HG03045 (cell line): ENCODE data around the gene FEN1.

ENCODE experiments used
- ATAC-seq: cut with Tn5 transposase; IDR thresholded peaks from one replicate; pipeline ENCODE4 v1.9.1; 2021; ENCODE audit warnings: mild to moderate bottlenecking, moderate library complexity; ENCODE audit not compliant: unreplicated experiment

Gene FEN1

DNA sequence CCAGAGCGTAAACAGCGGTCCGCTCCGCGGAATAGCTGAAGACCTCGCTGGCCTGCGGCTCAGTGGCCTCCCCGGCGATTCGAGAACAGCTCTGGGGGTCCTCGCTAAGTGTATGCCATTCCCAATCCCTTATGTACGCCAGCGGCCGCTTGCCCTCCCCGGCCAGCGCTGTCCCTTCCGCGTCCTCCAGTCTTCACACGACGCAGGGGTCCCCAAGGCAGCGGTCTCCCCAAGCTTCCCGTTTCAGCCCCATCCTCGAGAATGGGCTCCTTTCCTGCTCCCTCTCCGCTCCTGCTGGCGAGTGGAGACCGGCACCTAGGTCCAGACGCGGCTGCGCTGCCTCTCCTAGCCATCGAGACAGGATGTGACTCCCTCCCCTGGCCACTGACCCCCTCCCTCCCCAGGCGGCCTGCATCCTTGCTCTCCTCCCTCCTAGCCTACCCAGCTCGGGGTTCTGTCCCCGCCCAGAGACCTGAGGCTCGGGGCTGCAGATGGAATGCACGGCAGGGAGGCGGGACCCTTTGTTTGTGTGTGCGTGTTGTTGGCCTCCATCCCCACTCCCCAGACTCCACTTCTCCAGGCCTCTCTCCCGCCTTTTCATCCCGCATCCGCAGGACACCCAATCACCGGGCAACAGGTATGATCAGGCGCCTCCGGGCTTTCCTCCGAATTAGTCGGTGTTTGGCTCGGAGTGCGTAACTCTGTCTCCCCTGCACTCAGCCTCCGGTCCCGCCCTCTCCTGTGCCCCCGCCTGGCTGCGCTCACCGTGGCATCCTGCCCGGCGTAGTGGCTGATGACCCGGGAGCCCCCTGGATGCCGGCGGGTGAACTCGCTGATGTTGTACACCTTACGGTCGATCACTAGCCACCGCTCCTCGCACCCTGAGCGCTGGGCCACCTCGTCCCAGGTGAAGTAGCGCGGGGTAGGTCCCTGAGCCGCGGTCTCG, 23.4 kb downstream of the FEN1 start:
- ATAC-seq, result peak; percentile 31

DNA sequence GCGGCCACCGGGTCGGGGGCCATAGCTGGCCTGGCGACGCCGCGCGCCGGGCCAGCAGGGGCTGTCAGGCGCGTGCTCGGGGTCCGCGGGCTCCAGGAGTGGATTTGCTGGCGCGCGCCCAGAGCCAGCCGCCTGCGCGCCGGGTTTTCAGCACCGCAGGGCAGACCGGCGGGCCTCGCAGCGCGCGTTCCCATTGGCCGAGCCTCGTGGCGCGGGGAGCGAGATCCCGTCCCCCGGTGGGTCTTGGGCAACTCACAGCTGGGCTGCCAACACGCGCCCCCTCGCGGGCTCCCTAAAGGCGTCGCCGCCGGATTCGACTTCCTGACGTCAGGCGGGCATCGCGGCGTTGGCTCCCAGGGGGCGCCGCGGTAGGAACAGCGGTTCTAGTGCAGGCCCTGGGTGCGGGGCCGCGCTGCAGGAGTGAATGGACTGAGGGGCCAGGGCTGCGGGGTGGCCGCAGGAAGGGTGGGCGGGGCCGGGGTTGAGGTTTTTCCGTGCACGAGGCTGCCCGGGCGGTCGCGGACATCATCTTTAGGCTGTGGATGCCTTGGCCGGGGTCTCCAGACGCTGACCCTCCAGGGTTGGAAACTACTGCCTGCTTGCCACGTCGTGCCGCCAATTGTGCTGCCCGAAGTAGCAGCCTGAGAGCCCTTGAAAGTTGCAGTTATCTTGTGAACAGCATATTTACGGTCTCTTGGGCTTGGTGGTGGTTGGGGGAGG, 24.2 kb downstream of the FEN1 start, which contains the start of gene FADS1:
Gene FADS1, minus strand, starts transcription at position 268 of the 720 bp plus-strand sequence. Its CDS starts 74 bp downstream, at position 194.
- peak; percentile 52 for ATAC-seq

DNA sequence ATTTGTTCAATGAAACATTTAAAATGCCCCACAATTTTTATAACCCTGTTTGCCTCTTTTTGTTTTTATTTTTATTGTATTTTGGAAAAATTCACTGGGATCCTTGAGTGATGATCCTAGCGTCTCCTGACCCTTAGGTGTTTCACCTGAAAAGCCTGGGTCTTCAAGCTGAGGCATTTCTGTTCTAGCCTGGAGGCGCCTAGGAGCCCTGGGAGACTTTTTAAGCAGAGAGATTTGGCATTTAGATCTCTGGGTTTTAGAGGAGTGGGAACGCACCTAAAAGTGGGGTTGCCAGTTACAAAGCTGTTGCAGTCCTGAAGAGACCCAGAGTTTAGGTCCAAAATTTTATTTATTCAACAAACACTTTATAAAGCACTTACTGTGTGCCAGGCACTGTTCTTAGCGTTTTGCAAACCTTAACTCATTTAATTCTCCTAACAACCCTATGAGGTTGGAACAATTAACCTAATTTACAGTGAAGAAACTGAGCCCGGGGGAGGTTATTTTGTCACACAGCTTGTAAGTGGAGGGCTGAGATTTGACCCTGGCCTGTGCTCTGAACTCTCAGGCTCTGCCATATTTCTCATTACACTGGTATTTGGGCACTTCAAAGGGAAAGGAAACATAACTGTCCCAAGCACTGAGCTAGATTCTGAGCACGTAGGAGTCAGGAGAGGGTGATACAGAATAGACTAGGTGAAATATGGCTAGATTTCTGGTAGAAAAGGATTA, 24.9 kb downstream of the FEN1 start:
- no peak for ATAC-seq

DNA sequence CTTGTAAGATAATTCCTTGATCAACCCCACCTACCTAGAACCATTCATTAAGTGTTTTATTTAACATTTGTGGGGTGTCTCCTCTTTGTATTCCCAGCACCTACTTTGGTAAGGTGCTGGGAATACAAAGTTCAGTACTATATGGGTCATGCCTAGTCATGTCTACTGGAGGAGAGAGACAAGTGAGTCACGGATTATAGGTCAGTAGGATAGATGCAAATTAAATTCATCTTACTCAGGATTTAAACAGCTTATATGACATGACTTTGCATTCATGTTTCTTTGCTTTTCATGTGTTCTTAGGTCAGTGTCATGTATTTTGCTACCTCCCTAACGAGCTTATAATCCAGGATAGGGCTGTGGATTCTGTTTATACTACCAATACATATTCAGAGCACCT, 27.5 kb downstream of the FEN1 start:
- no peak for ATAC-seq

DNA sequence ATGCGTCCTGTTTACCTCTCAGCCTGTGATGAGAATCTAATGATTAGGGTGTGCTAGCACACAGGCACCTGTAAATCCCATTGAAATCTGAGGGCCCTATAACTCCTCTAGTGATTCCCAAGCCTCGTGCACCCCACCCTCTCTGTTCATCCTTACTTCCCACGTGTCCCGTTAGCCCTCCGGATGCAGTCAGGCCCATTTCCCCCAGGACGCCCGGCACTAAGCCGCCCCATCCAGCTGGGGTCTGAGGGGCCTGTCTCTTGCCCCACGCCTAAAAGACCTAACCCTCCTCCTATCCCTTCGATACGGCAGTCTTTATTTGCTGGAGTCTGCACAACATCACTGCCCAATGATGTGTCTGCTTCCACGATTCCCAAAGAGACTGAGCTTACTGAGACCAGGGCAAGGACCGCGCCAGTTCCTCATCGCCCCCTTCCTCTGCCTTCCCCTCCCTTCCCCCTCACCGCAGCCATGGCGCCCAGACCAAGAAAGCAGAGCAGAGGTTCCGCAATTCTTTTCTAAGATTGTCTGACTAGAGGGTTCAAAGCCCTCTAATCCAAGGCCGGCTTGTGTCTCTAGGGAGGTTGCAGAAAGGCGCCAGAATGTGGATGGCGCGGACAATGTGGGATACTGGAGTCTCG, 34.3 kb downstream of the FEN1 start:
- ATAC-seq, result peak; percentile 3

DNA sequence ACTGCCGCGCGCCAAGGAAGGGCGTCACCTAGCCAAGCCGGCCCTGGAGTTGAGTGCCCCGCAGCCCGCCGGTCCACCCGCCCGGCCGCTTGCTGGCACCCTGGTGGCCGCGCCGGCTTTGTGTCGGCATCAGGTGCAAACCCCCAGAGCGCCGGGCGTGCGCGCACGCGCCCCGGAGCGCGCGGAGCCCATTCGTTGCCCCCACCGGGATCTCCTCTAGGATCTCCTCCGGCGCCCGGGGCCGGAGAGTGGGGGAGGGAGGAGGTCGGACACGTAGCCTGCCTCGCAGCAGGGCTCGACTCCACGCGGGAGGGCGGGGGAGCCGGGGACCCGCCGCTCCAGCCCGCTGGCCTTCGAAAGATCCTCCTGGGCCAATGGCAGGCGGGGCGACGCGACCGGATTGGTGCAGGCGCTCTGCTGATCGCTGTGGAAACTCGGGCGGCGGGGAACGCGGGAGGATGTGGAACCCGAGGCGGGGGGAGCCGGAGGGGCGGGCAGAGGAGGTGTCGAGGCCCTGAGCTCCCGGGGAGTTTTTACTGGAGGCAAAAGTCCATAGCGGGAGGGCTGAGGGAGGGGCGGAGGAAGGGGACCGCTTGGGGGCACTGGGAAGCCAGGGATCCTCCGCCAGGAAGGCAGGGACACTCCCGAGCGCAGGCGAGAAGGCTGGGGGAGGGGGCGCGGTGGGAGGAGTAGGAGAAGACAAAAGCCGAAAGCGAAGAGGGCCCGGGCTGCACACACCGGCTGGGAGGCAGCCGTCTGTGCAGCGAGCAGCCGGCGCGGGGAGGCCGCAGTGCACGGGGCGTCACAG, 35.1 kb downstream of the FEN1 start, which contains the start of gene FADS2:
Gene FADS2, plus strand, starts transcription at position 730 of the 808 bp plus-strand sequence. CDS start 91 bp downstream, outside the sequence.
- ATAC-seq, result peak; percentile 70

DNA sequence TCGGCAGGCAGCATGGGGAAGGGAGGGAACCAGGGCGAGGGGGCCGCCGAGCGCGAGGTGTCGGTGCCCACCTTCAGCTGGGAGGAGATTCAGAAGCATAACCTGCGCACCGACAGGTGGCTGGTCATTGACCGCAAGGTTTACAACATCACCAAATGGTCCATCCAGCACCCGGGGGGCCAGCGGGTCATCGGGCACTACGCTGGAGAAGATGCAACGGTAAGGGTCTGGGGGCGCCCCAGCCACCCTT, 35.6 kb downstream of the FEN1 start:
- ATAC-seq, result no peak

DNA sequence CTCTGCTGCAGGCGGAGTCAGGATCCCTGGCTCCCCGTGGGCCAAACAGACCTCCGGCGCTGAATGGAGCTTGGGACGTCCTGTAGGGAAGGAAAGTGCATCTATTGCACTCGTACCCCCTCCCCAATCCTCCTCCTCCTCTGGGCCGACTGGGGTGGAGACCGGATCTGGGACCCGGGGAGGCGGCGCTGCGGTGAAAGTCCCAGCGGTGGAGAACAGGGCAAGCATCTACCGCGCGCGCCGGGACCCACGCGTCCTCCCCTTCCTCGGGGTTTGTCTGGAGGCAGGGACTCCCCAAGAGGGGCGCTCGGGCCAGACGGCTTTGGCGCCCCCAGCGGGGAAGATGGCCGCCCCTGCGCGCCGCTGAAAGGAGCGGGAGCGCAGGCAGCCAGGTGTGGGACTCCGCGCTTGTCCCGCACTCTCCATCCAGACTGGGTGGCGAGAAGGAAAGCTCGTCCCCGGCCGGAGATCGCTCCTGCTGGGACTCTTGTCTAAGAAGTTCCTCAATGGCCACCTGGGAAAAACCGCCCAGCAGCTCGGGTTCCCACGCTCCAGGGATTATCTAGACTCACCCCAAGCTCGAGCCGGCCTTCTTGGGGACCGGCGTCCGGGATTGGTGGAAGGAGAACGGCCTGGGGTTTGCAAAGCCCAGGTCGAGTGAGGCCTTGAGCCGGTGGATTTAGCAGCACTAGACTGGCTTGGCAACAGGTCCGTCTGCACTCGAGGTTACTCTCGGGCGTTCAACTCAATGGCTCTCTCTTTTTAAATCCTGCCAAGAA, 36.1 kb downstream of the FEN1 start:
- peak; percentile 23 for ATAC-seq

DNA sequence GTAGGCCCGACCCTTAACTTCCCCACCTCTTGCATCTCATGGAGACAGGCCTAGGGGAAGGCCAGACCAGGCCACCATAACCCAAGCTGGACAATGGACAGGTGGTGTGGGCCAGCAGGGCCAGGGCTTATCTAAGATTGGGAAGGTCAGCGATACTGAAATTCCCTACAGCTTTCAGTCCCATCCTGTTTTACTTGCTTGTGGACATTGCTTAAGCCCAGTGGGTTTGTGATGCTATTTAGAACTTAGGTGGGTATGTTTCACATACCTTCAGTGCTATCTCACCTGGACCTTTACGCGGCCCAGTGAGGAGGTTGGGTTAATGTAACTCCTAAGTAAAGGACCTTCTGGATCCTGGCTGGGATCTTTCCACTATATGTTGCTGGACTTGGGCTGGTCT, 37.1 kb downstream of the FEN1 start:
- ATAC-seq, result no peak

DNA sequence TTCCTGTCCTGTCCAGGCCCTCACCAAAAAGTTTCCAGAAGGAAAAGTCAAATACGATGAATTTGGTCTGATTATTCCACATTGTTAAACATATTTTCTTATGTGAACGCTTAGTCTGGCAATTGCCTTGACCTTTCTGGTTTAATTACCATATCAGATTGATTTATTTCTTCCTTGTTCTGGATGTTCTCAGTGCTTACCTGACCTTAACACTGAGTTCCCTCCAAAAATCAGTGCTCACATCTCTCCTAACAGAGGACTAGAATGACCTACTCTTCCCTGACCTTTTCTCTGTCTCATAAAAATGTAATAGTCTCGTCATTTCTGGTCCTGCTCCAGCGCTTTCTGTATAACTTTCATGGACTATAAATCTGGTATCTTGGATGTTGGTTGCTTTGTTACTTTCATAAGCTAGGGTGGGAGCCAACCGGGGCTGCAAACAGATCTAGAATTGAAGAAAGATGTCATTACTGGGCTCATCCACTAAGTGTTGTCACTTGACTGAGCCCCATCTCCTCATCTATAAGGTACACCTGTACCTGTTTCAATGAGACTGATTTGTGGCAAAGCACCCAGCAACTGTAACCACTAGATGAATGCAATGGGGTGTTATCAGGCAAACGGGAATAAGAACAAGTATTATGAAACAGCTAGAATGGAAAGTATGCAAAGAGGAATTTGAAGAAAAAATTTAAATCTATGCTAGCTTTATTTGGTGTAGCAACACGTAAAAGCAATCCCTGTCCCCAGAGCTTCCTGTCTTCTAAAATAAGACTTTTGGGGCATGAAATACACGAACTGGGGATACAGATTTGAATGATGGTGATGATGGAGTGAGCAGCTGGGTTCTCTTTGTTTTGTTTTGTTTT, 37.8 kb downstream of the FEN1 start:
- no peak for ATAC-seq

DNA sequence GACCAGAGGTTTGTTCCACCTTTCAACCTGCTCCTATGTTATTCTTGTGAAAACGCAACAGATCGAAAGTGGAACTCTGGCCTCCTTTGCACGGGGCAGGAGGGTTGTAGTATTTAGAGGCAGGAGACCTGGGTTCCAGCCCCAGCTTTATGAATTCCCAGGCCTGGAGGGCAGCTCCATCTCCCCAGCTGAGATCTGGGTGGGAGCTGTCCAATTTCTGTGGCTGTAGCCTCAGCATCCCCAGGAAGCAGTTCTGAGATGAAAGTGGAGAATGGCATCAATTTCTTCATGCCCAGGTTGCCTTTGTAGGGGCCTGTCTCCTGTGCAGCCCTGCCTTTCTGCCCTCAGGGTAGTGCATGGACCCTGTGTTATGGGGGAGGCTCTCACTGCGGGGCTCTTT, 39.5 kb downstream of the FEN1 start:
- no peak for ATAC-seq

DNA sequence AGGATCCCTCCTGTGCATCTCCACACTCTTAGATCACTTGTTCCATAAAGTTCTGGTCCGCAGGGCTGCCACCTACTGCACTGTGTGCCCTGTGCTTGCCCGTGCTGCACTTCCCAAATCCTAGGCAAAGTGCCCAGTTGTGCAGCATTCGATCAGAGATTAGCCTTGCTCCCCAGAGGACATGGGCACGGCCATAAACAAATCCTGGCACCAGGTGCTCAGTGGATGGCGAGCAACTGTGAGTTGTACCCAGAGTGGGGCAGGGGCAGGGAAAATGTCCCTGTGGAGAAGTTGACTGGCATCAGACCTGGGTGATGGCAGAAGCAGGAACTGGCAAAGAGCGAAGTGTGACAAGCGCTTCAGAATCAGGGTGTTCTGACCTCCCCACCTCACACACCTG, 40.0 kb downstream of the FEN1 start:
- no peak for ATAC-seq

DNA sequence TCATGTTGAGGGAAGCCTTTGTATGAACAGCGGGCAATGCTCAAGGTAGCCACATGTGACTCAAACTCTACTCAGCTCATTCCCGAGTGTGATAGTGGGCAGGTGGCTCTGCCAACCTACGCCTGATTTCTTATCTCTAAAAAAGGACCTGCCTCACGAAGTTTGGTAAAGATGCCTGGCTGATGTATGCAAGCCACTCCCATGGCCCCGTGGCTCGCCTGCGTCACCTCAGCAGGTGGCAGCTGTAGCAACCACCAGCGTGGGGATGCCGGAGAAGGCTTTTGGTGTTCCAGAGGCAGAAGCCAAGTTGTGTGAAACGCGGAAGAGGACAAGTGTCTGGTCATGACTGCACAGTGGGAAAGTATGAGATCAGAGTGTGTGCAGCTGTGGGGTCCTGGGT, 40.8 kb downstream of the FEN1 start:
- no peak for ATAC-seq

DNA sequence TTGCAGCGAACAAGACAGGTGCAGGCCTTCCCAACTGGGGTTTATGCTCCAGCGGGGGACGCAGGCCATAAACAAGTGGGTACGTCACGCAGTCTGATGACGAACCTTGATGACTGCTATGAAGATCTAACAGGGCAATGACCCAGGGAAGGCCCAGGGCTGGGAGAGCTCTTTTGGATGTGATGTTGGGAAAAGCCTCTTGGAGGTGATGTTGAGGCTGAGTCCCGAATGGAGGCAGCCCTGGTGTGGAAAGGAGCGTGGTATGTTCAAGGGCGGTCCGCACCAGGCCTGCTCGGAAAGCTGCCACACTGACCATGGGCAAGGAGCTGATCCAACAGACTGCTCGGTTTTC, 41.2 kb downstream of the FEN1 start:
- no peak for ATAC-seq

DNA sequence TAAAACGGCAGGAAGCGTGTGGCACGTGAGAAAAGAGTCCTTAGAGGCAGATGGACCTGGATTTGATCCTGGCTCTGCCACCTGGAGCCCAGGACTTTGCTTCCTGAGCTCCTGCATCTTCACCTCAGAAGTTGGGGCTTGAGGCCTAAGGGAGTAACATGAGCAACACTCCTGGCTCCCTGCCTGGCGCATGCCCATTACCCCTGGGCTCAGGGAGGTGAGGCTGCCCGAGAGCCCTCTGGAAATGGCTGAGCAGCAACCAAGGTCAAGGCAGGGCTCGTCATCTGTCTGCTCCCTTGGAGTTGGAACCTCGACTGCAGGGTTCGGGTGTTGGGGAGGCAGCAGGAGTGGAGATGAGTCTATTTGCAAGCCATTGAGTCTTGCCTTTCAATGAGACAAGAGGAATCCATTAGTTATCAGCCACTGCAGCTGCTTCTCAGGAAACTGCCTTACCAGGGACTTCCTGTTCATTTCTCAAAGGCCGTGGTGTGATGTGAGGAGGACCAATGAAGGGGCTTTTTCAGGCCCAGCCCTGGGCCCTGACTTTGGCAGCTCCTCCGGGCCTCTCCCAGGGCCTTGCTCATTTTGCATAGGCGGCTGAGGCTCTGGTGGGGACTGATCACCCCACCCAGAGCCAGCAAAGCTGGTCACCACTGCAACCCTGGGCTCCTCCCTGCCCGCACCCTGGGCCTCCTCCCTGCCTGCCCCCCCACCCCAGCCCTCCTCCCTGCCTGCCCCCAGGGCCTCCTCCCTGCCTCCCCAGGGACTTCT, 41.8 kb downstream of the FEN1 start:
- ATAC-seq, result peak; percentile 83

DNA sequence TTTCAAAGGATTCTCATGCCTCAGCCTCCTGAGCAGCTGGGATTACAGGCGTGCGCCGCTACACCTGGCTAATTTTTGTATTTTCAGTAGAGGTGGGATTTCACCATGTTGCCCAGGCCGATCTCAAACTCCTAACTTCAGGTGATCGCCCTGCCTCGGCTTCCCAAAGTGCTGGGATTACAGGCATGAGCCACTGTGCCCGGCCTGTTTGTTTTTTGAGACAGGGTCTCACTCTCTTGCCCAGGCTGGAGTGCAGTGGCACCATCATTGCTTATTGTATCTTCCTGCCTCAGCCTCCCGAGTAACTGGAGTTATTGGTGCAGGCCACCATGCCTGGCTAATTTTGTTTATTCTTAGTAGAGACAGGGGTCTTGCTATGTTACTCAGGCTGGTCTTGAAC, 43.5 kb downstream of the FEN1 start:
- ATAC-seq, result no peak

DNA sequence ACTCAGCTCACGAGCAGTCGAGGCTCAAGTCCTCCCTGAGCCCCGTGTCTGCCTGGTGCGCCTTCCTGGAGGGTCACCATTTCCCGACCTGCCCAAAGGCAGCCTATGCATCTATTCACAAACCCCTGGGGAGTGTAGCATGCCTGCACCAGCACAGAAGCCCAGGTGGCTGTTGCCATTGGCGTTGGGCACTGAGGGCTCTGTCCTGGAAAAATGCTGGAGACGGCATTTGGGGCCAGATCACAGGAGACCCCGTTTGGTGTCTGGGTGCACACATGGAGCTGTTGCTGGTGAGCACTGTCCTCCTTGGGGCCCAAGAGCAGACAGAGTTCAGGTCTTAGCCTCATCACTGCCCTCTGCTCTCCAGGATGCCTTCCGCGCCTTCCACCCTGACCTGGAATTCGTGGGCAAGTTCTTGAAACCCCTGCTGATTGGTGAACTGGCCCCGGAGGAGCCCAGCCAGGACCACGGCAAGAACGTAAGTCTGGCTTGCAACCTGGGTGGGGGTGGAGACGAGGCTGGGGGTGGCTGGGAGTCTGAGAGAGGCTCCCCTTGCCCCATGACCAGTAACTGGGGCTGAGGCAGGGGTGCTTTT, 44.8 kb downstream of the FEN1 start:
- no peak for ATAC-seq
